Upper lobe of left lung (tissue), 6 donors: Measurements from ENCODE around the gene ZNF488. TPM values are rescaled to one million over a fixed set of nuclear protein-coding genes. Genes with fewer than 3 reads are reported as not detected.

Experiments
- ATAC-seq, 2 donors: fragments of 200-7000 bp; cut with Tn5 transposase; one replicate each; pipeline ENCODE4 v1.9.1; 2022; ENCODE audit warnings: mild to moderate bottlenecking in 2 of 2, moderate library complexity in 2 of 2; ENCODE audit not compliant: low FRiP score in 2 of 2
- DNase-seq, 2 donors: peaks; one replicate each; pipeline ENCODE4 v3.0.0-alpha.2; 2019 to 2020
- H3K27ac ChIP-seq, 4 donors: fragments of 200-600 bp; sonication (generic); one replicate each; pipeline ENCODE4 v1.5.1; 2016 to 2019
- H3K27me3 ChIP-seq, 4 donors: fragments of 200-600 bp; sonication (generic); one replicate each; pipeline ENCODE4 v1.5.1; 2017 to 2019
- H3K36me3 ChIP-seq, 4 donors: fragments of 200-600 bp; sonication (generic); one replicate each; pipeline ENCODE4 v1.5.1; 2016 to 2019
- H3K4me1 ChIP-seq, 4 donors: fragments of 200-600 bp; sonication (generic); one replicate each; pipeline ENCODE4 v1.5.1; 2018 to 2019
- H3K4me3 ChIP-seq, 4 donors: fragments of 200-600 bp; sonication (generic); one replicate each; pipeline ENCODE4 v1.5.1; 2017 to 2019; ENCODE audit warnings: mild to moderate bottlenecking in 2 of 4, moderate library complexity in 1 of 4
- H3K9me3 ChIP-seq, 4 donors: fragments of 200-600 bp; sonication (generic); one replicate each; pipeline ENCODE4 v1.5.1; 2018 to 2019
- CTCF ChIP-seq, 6 experiments: fragments of 450-650 bp in 4 of 6; fragments of 200-600 bp in 2 of 6; sonication (generic) in 2 of 6; IDR thresholded peaks; one replicate each; pipeline ENCODE4 v1.5.1; 2016 to 2019; ENCODE audit warnings: antibody characterized with exemption in 6 of 6
- EP300 ChIP-seq, 4 donors: sonication (generic); formaldehyde crosslinking; IDR thresholded peaks; one replicate each; pipeline ENCODE4 v1.5.1; 2017; ENCODE audit warnings: antibody characterized with exemption in 4 of 4, control low read depth in 2 of 4
- POLR2A ChIP-seq, 4 donors: fragments of 450-650 bp; IDR thresholded peaks; one replicate each; pipeline ENCODE4 v1.5.1; 2016 to 2017; ENCODE audit warnings: antibody characterized with exemption in 4 of 4, mild to moderate bottlenecking in 2 of 4
- POLR2AphosphoS5 ChIP-seq, 2 donors: sonication (generic); formaldehyde crosslinking; IDR thresholded peaks; one replicate each; pipeline ENCODE4 v1.5.1; 2017; ENCODE audit warnings: antibody characterized with exemption in 2 of 2
- WGBS, 2 donors: methylation state at CpG; one replicate each; pipeline ENCODE4 v1.1.5; 2017 to 2018; 5-methylcytosine and 5-hydroxymethylcytosine counted together
- total RNA-seq, 6 donors: library from RNA; depleted of rRNA in 4 of 6; stranded (reverse); fragments of >200 nt in 4 of 6; gene quantifications; one replicate each; pipeline versions ENCODE4 v1.1.0 to v1.2.1, GENCODE V29; 2016 to 2021
- donor health status: DM: no; HTN: no; CAD: no; lungs with moderate emphysema.
- donor health status: DM: no; HTN: yes; CAD: no; lungs with severe emphysema.

The ZNF488 gene
- total RNA-seq, 6 donors from 2014 or later, result 0.15 to 0.66 (median 0.28) TPM; not detected in 2

- 78 to 88% methylated on average over 5 to 8 of the region's 8 CpGs for WGBS, 2 donors
- Histone ChIP-seq H3K4me1 (no peaks in the 10 kb centered on the region), H3K27me3 (no peaks in the 10 kb centered on the region), H3K4me3 (no peak overlapping the region), H3K27ac (no peak overlapping the region), H3K9me3 (no peaks in the 10 kb centered on the region), H3K36me3 (no peaks in the 10 kb centered on the region)
- no peak for DNase-seq
- ATAC-seq, result no peak
- TF ChIP-seq CTCF (IDR thresholded peaks at IDR 0.05), result no peak
- no peak for TF ChIP-seq POLR2A (IDR thresholded peaks at IDR 0.05)
- TF ChIP-seq EP300 (IDR thresholded peaks at IDR 0.05), result no peak
- no peak for TF ChIP-seq POLR2AphosphoS5 (IDR thresholded peaks at IDR 0.05)
These were observed 62.4 kb downstream of the ZNF488 start for GRCh38 chr10:47321521-47322195.

GRCh38 chr10:47320812-47321211 is 63.3 kb downstream of the ZNF488 start:
- no peak overlapping the region for H3K4me3 ChIP-seq
- no peak for ATAC-seq
- WGBS, 2 donors, result 69 to 72% methylated on average over 6 of the region's 6 CpGs

GRCh38 chr10:47319784-47320183 is 64.3 kb downstream of the ZNF488 start:
- Histone ChIP-seq H3K27ac (no peak overlapping the region), H3K9me3 (no peaks in the 10 kb centered on the region), H3K27me3 (no peaks in the 10 kb centered on the region), H3K4me3 (no peak overlapping the region), H3K36me3 (no peaks in the 10 kb centered on the region), H3K4me1 (no peaks in the 10 kb centered on the region)
- 90 to 91% methylated on average over 6 to 8 of the region's 8 CpGs for WGBS, 2 donors
- DNase-seq (no peak), ATAC-seq (no peak)
- TF ChIP-seq CTCF (IDR thresholded peaks at IDR 0.05) (no peak), POLR2A (IDR thresholded peaks at IDR 0.05) (no peak), POLR2AphosphoS5 (IDR thresholded peaks at IDR 0.05) (no peak), EP300 (IDR thresholded peaks at IDR 0.05) (no peak)

More at GRCh38 chr10:47320812-47321211, 63.3 kb downstream of the ZNF488 start:
- Histone ChIP-seq H3K27me3 (no peaks in the 10 kb centered on the region), H3K36me3 (no peaks in the 10 kb centered on the region), H3K4me1 (no peaks in the 10 kb centered on the region), H3K9me3 (no peaks in the 10 kb centered on the region), H3K27ac (no peak overlapping the region)
- no peak for DNase-seq
- no peak for TF ChIP-seq POLR2A (IDR thresholded peaks at IDR 0.05)
- TF ChIP-seq EP300 (IDR thresholded peaks at IDR 0.05), result no peak
- no peak for TF ChIP-seq CTCF (IDR thresholded peaks at IDR 0.05)
- no peak for TF ChIP-seq POLR2AphosphoS5 (IDR thresholded peaks at IDR 0.05)

- no peaks in the 10 kb centered on the region for H3K27me3 ChIP-seq
- DNase-seq (no peak), ATAC-seq (no peak)
- no peak overlapping the region for H3K4me3 ChIP-seq
- H3K27ac ChIP-seq, result no peak overlapping the region
- H3K4me1 ChIP-seq, result no peaks in the 10 kb centered on the region
- TF ChIP-seq EP300 (IDR thresholded peaks at IDR 0.05) (no peak), POLR2A (IDR thresholded peaks at IDR 0.05) (no peak), POLR2AphosphoS5 (IDR thresholded peaks at IDR 0.05) (no peak), CTCF (IDR thresholded peaks at IDR 0.05) (no peak)
- 82 to 84% methylated on average over 9 of the region's 9 CpGs for WGBS, 2 donors
- no peaks in the 10 kb centered on the region for H3K9me3 ChIP-seq
- H3K36me3 ChIP-seq, result no peaks in the 10 kb centered on the region
These were observed 65.4 kb downstream of the ZNF488 start for GRCh38 chr10:47318706-47319105.

GRCh38 chr10:47317251-47317650 is 66.8 kb downstream of the ZNF488 start:
- Histone ChIP-seq H3K4me3 (no peak overlapping the region), H3K27me3 (no peaks in the 10 kb centered on the region), H3K36me3 (no peaks in the 10 kb centered on the region), H3K9me3 (no peaks in the 10 kb centered on the region), H3K27ac (no peak overlapping the region), H3K4me1 (no peaks in the 10 kb centered on the region)
- 71 to 92% methylated on average over 2 to 4 of the region's 4 CpGs for WGBS, 2 donors
- TF ChIP-seq POLR2A (IDR thresholded peaks at IDR 0.05), result no peak
- no peak for TF ChIP-seq CTCF (IDR thresholded peaks at IDR 0.05)
- TF ChIP-seq EP300 (IDR thresholded peaks at IDR 0.05), result no peak
- TF ChIP-seq POLR2AphosphoS5 (IDR thresholded peaks at IDR 0.05), result no peak
- ATAC-seq (no peak), DNase-seq (no peak)
